Measurements from ENCODE around the gene MAP4K5.

Gene MAP4K5

GRCh38 chr14:50388256-50388931 is 144.0 kb downstream of the MAP4K5 start:
- H3K27ac ChIP-seq, result peak overlapping the region; percentile 39; the same call in 1 of the 2 replicates
- TF ChIP-seq, protein P1, sequence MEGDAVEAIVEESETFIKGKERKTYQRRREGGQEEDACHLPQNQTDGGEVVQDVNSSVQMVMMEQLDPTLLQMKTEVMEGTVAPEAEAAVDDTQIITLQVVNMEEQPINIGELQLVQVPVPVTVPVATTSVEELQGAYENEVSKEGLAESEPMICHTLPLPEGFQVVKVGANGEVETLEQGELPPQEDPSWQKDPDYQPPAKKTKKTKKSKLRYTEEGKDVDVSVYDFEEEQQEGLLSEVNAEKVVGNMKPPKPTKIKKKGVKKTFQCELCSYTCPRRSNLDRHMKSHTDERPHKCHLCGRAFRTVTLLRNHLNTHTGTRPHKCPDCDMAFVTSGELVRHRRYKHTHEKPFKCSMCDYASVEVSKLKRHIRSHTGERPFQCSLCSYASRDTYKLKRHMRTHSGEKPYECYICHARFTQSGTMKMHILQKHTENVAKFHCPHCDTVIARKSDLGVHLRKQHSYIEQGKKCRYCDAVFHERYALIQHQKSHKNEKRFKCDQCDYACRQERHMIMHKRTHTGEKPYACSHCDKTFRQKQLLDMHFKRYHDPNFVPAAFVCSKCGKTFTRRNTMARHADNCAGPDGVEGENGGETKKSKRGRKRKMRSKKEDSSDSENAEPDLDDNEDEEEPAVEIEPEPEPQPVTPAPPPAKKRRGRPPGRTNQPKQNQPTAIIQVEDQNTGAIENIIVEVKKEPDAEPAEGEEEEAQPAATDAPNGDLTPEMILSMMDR (conservative IDR thresholded peaks at IDR 0.05), result no peak

- TF ChIP-seq, protein P1 (conservative IDR thresholded peaks at IDR 0.05), result no peak
- H3K27ac ChIP-seq, result peak overlapping the region; percentile 39; the same call in 1 of the 2 replicates
These were observed 144.8 kb downstream of the MAP4K5 start for GRCh38 chr14:50387548-50387947.

DNA sequence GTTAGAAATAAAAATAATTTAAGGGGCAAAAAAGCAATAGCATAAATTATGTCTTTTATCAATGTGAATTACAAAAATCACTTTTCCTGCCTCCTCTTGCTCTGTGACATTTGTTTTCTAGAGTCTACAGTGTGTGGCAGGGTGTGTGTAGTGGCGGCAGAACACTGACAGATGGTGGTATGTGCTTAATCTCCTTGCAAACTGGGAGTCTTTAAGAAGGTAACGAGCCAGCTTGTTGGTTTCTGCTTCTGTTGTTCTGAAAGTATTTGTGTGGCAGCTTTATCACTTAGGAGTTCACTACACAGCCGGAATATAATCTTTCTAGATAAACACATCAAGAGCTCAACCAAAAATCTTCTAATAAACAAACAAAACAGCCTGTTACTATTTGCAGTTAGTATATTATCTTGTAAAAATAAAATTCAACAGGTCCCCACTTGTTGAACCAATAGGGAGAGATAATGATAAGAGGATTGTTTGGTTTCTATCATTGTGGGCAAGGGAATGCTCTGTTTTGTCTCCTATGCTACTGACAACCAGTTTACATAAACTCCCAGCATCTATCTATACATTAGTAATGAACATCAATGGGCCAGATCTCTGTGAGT is 148.6 kb downstream of the MAP4K5 start:
- H3K27ac ChIP-seq, result peak overlapping the region; percentile 68
- TF ChIP-seq, protein P1 (conservative IDR thresholded peaks at IDR 0.05), result peak; percentile 66

- peak overlapping the region; percentile 68 for H3K27ac ChIP-seq
- TF ChIP-seq, protein P1 (conservative IDR thresholded peaks at IDR 0.05), result no peak
These were observed 150.5 kb downstream of the MAP4K5 start for GRCh38 chr14:50381823-50382287.

GRCh38 chr14:50381008-50381407 is 151.4 kb downstream of the MAP4K5 start:
- H3K27ac ChIP-seq, result peak overlapping the region; percentile 68
- TF ChIP-seq, protein P1 (conservative IDR thresholded peaks at IDR 0.05), result no peak

DNA sequence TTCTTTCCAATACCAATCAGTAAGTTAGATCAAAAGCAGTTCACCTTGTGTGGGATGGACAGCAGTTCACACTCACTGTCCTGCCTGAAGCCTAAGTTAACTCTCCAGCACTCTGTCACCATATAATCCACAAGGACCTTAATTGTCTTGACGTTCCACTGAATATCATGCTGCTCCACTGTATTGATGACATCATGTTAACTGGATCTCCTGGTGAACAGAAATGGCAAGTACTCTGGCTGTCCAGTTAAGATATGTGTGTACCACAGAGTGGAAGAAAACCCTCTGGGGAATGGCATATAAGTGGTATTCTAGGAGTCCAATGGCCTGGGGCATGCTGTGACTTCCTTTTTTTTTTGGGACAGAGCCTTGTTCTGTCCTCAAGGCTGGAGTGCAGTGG is 151.9 kb downstream of the MAP4K5 start:
- TF ChIP-seq, protein P1 (conservative IDR thresholded peaks at IDR 0.05), result no peak
- no peak overlapping the region; the same call in 1 of the 2 replicates for H3K27ac ChIP-seq

GRCh38 chr14:50379563-50379962 is 152.8 kb downstream of the MAP4K5 start:
- TF ChIP-seq, protein P1 (conservative IDR thresholded peaks at IDR 0.05), result no peak
- H3K27ac ChIP-seq, result no peak overlapping the region
